GM19372 (cell line): ENCODE measurements around the gene GATA5.

Source experiments
- ATAC-seq: cut with Tn5 transposase; IDR thresholded peaks from one replicate; pipeline ENCODE4 v1.9.1; 2021; ENCODE audit warnings: mild to moderate bottlenecking, low read depth, moderate library complexity; ENCODE audit not compliant: unreplicated experiment

GATA5 gene

DNA sequence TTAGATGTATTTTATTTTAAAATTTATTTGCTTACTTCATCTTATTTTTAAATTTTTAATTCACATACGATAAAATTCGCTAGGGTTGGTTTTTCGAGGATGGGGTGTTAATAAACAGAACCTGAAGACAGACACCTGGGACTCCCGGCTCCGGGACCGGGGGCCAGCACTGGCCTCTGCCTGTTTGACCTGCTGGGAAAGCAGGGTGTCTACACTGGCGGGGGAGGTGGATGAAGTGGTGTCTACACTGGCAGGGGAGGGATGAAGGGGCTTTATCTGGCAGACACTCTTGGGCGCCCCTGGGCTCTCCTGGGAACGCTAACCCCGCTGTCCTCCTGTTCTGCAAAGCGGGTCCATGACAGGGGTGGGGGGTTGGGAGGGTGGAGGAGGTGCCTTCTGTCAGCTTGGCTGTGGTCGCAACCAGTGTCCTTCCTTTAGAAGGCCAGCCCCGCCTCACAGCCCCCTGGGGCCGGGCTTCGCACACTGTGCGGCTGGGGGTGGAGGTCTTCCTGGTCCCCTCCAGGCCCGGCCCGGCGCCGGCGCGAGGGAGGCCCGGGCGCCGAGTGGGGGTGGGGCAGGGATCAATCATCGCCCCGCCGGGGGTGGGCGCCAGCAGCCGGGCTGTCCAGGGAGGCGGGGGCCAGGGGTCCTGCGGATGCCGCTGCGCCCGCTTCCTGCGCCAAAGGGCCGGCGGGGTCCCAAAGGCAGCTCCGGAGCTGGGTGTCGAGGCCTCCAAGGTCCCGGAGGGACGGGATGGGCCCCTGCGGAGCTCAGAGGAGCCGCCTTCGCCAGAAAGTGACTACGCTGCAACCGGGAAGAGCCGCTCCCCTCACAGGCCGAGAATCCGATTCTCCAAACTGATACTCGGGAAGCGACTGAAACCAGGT lies 1.8 kb downstream of the GATA5 start:
- ATAC-seq, result no peak

- ATAC-seq, result no peak
These were observed 2.7 kb downstream of the GATA5 start for GRCh38 chr20:62472941-62473585.

GRCh38 chr20:62472138-62472940 lies 3.5 kb downstream of the GATA5 start:
- ATAC-seq, result no peak

- ATAC-seq, result no peak
These were observed 5.3 kb downstream of the GATA5 start for GRCh38 chr20:62470459-62470858.

DNA sequence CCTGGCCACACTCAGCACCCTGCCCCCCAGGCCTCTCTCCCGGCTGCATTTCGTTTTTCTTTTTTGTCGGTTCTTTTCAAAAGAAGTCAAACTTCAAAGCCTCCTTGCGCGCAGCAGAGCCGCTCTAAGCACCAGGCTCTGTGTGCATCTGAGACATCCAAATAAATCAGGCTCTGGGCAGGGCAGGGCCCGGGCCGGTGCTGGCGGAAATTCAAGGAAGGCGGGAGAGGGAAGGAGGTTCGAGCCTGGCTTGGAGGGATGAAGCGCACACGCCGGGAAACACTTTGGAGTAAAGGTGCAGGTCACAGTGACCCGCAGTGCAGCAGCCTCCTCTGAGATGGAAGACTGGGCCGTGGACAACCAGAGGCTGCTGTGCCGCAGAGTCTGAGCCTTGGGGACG lies 5.8 kb downstream of the GATA5 start:
- no peak for ATAC-seq

DNA sequence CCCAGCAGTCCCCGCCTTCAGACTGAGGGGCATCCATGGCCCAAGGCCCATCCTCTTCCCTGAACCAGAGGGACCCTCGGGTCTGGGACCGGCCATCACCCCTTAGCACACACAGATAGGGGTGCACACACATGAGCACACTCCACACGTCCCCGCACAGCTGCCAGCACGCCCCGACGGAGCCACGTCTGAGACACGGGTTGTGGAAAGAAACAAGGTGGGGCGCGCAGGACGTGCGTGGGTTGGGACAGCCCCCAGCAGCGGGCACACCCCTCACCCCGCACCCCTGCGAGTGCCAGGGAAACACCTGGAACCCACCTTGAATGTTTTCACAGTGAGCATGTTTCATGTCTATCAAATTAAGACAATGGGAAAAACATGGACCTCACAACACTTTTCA lies 6.4 kb downstream of the GATA5 start:
- ATAC-seq, result no peak

GRCh38 chr20:62466806-62467537 lies 8.8 kb downstream of the GATA5 start:
- ATAC-seq, result no peak

- no peak for ATAC-seq
These were observed 9.6 kb downstream of the GATA5 start for GRCh38 chr20:62466072-62466760.

DNA sequence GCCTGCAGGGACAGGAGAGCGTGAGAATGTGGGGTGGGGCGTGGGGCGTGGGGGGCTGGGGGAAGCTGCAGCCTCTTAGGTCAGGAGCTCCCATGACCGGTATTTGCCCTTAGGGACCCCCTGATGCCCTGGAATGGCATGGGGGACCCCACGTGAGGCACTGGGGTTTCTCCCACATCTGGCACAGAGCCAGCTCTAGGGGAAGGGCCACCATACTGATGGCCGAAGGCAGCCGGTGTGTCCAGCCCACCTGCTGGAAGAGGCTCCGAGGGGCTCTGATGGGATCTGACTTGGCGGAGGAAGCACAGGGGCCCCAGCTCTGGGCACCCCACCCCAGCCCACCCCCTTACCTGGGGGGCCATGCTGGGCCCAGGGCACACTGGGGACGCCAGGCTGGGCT lies 10.8 kb downstream of the GATA5 start:
- no peak for ATAC-seq

- no peak for ATAC-seq
These were observed 11.4 kb downstream of the GATA5 start for GRCh38 chr20:62464425-62464770.

- ATAC-seq, result no peak
These were observed 12.0 kb downstream of the GATA5 start for GRCh38 chr20:62463651-62464424.

GRCh38 chr20:62462976-62463592 lies 12.7 kb downstream of the GATA5 start:
- no peak for ATAC-seq

DNA sequence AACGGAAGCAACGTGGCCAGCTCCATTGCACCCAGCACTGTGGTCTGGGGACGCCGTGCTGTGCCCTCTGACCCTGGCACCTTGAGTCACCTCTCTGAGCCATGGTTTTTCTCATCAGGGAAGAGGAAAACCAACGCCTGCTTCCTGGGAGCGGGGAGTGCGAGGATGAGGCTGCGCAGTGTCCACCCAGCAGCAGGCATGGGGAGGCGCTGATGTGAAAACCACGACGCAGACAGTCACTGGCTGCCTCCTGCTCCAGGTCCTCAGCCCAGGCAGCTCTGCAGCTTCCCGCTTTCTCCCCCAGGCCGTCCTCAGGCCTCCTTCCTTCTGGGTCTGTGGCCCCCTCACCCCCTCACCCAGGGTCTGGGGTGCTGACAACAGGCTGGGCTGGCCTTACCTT lies 14.0 kb downstream of the GATA5 start:
- ATAC-seq, result no peak

- no peak for ATAC-seq
These were observed 14.6 kb downstream of the GATA5 start for GRCh38 chr20:62461157-62461556.

GRCh38 chr20:62460678-62461077 lies 15.1 kb downstream of the GATA5 start:
- ATAC-seq, result no peak

DNA sequence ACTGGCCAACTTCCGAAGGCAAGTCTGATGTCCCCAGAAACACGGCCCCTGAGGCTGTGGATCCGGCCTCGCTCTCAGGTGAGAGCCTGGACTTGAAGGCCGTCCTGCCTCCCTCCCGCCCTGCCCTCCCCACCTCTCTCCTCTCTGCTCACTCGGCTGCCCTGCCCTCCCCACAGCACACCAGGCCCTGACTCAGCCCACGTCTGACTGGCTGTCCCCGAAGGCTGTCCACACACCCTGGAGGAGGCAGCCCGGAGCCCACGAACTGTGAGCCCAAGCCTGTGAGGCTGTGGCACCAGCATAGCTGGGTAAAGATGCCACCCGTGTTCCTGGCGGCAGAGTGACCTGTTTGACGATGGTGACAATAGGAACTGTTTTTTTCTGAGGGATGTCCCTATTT lies 16.3 kb downstream of the GATA5 start:
- no peak for ATAC-seq

GRCh38 chr20:62458275-62459251 lies 17.2 kb downstream of the GATA5 start:
- no peak for ATAC-seq

- no peak for ATAC-seq
These were observed 18.0 kb downstream of the GATA5 start for GRCh38 chr20:62457831-62458230.
